GM21360 (cell line): ENCODE measurements around the gene ZNF276.

Source experiments
- ATAC-seq: cut with Tn5 transposase; IDR thresholded peaks from one replicate; pipeline ENCODE4 v1.9.1; 2021; ENCODE audit warnings: mild to moderate bottlenecking, moderate library complexity; ENCODE audit not compliant: unreplicated experiment

Gene ZNF276

DNA sequence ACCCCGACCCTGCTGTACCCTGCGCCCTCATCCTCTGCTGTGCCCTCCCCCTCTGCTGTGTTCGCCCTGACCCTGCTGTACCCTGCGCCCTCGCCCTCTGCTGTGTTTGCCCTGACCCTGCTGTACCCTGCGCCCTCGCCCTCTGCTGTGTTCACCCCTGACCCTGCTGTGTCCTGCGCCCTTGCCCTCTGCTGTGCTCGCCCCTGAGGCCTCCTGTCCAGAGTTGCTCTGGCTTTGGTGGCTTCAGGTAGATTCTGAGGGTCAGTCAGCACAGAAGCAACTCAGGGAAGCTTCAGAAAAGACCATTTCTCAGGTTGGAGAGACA is 11.5 kb downstream of the ZNF276 start:
- no peak for ATAC-seq

GRCh38 chr16:89733322-89733721 is 12.0 kb downstream of the ZNF276 start:
- no peak for ATAC-seq

DNA sequence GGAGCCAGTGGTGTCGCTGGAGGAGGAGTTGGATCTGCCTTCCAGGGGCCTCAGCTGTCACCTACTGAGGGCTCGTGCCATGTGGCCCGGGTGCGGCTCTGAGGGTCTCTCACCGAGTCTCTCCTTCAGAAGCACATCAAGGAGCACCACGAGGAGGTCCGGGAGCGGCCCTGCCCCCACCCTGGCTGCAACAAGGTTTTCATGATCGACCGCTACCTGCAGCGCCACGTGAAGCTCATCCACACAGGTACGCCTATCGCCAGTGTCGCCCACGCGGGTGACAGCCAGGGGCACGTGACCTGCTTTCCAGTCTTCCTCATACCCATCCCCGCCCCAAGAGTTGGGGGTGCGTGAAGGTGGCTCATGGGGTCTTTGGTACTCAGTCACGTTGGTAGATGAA is 12.5 kb downstream of the ZNF276 start:
- ATAC-seq = no peak

DNA sequence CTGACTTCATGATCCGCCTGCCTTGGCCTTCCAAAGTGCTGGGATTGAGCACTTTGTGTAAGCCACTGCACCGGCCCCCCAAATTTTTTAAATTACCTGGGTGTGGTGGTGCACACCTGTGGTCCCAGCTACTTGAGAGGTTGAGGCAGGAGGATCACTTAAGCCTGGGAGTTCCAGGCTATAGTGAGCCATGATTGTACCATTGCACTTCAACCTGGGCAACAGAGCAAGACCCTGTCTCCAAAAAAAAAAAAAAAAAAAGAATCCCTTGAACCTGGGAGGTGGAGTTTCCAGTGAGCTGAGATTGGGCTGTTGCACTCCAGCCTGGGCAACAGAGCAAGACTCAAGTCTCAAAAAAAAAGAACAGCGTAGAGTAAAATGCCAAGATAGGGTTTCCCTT is 15.2 kb downstream of the ZNF276 start:
- ATAC-seq = no peak

DNA sequence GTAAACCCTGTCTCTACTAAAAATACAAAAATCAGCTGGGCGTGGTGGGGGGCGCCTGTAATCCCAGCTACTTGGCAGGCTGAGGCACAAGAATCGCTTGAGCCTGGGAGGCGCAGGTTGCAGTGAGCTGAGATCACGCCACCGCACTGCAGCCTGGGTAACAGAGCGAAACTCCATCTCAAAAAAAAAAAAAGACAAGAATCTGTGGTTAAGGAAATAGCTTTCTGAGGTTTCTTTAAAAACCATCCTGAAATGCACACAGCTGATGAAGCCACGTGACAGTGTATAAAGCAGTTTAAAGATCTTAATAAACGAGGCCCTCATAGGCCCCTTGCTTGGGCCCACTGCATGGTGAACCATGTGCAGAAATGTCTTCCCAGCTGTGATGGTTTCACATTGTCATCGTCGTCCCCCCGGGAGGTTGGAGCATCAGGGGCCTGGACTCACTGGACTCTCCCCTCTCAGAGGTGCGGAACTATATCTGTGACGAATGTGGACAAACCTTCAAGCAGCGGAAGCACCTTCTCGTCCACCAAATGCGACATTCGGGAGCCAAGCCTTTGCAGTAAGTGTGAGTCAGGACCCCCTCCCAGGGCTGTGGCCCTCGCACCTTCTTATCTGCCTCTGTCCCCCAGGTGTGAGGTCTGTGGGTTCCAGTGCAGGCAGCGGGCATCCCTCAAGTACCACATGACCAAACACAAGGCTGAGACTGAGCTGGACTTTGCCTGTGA is 16.2 kb downstream of the ZNF276 start:
- ATAC-seq = no peak

DNA sequence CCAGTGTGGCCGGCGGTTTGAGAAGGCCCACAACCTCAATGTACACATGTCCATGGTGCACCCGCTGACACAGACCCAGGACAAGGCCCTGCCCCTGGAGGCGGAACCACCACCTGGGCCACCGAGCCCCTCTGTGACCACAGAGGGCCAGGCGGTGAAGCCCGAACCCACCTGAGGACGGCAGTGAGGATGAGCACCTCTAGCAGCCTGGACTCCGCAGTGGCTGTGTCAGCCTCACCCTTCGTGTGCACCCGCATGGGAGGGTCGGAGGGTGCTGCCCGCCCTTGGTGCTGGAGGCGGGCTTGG is 16.7 kb downstream of the ZNF276 start:
- ATAC-seq = no peak

DNA sequence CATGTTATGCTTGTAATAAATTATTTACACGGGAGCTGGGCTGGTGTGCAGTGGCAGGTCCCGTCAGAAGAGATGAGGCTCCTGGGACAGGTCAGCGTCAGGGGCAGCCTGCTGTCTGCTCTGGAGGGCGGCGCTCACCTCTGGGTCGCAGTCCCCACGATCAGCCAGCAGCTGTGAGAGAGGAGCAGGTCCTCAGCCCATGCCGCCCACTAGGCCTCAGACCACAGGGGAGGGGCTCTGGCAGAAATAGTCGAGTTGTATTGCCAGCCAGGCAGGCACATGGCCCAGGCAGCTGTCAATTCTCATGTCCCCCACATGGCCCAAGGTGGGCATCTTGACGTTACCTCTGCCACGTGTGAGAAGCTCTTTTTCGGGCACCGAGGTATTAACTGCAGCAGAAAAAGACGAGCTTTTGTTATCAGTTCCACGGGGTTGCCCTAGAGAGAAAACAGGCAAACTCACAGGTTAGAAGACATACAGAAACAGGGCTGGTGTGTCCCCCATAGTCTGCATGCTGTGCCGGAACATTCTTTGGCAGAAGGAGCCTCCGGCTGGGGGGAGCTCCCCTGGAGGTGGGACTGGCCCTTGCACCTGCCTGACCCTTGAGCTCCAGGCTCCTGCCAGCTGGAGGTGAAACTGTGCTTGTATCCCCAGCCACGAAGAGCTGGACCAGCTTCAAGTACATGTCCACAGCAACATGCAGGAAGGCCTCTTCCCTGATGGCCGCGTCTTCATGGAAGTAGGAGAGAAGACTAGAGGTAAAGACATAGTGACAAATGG is 17.4 kb downstream of the ZNF276 start:
- no peak for ATAC-seq

DNA sequence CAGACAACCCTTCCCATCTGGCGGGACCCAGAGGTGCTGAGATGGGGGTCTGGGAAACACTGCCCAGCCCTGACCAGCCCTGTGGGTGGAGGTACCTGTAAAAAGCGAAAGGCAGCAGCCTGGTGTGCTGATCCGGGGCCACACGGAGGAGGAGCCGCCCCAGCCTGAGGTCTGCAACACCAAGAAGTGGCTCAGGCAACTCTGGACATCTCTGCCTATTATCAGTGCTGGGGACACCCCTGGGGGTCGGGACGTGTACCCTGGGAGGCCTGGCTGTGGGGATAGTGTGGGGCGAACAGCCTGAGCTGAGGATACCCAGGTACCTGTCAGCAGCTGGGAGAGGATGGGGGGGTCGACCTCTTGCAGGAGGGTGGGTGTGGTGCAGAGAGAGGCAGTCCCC is 18.0 kb downstream of the ZNF276 start:
- no peak for ATAC-seq

DNA sequence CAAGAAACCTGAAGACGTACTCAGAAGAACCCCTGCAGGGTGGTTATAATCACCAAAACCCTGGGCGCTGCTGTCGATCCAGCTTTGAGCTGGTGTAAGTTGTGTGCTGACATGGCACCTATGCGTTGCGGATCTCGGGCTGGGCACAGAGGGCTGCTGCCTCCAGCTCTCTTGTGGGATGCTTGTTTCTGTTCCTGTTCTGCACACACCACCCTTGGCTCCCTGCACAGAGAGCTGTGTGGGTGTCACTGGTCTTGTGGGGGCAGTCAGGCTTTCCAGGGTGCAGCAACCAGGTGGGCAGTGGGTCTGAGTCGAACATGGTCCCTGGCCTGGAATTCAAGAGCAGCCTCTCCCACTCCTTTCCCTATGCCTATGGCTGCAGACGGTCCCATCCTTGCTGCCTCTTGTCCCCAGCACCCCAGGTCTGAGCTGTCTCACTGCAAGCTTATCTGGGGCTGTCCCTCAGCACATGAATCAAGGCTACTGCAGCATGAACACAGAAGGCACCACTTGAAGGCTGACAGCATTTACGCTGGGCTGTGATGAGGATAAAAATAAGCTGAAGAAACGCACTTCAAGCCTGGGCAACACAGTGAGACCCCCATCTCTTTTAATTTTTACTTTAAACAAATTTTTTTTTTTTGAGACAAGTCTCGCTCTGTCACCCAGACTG is 20.1 kb downstream of the ZNF276 start:
- no peak for ATAC-seq

- no peak for ATAC-seq
Measured at GRCh38 chr16:89742948-89743347, 21.6 kb downstream of the ZNF276 start.

DNA sequence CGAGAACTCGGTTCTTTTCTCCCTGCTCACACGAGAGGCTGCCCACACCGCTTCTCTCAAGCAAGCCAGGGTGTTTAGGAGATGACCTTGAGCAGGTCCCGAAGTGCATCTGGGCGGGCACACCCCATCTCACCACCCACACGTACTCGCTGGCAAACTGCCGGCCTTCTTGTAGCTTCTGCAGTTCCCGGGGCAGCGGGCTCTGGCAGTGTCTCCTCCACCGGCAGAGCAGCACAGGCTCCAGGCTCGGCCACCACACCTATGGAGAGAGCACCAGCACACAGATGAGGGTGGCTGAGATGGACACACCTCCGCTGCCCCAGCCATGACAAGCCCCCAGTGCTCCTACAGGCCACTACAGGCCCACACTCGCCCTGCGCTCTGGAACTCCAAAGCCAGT is 23.5 kb downstream of the ZNF276 start:
- no peak for ATAC-seq

GRCh38 chr16:89746043-89746442 is 24.7 kb downstream of the ZNF276 start:
- ATAC-seq = no peak

DNA sequence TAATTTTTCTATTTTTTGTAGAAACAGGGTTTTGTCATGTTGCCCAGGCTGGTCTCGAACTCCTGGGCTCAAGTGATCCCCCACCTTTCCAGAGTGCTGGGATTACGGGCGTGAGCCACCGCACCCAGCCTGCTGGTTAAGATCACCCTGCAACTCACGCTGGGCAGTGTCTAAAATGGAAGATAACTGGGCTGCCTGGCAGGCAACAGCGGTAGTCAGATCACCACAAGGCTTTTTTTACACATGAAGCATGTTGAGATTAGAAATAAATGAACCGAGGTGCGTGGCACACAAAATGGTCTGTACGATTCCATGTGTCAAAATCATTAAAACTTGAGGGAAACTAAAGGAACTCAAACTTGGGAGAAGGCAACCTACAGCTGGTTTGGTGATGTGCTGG is 26.7 kb downstream of the ZNF276 start:
- no peak for ATAC-seq

GRCh38 chr16:89748921-89749320 is 27.6 kb downstream of the ZNF276 start:
- ATAC-seq = no peak

GRCh38 chr16:89749637-89750036 is 28.3 kb downstream of the ZNF276 start:
- ATAC-seq = no peak

- no peak for ATAC-seq
Measured at GRCh38 chr16:89759746-89760340, 38.5 kb downstream of the ZNF276 start.

DNA sequence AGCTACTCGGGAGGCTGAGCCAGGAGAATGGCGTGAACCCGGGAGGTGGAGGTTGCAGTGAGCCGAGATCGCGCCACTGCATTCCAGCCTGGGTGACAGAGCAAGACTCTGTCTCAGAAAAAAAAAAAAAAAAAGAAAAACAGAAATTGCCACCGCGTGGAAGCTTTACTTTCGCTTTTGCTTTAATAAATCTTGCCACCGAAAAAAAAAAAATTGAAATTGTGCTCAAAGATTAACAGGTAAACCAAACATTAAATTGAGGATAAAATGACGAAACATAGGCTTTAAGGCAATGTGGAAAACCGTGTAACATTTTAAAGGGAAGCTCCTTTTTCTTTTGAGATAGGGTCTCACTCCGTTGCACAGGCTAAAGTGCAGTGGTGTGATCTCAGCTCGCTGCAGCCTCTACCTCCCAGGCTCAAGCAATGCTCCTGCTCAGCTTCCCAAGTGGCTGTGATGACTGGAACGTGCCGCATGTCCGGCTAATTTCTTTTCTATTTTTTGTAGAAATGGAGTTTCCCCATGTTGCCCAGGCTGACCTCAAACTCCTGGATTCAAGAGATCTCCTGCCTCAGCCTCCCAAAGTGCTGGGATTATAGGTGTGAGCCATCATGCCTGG is 40.1 kb downstream of the ZNF276 start:
- ATAC-seq = no peak

GRCh38 chr16:89764711-89765201 is 43.4 kb downstream of the ZNF276 start:
- ATAC-seq = peak; percentile 90

GRCh38 chr16:89765292-89765830 is 44.0 kb downstream of the ZNF276 start:
- ATAC-seq = no peak

DNA sequence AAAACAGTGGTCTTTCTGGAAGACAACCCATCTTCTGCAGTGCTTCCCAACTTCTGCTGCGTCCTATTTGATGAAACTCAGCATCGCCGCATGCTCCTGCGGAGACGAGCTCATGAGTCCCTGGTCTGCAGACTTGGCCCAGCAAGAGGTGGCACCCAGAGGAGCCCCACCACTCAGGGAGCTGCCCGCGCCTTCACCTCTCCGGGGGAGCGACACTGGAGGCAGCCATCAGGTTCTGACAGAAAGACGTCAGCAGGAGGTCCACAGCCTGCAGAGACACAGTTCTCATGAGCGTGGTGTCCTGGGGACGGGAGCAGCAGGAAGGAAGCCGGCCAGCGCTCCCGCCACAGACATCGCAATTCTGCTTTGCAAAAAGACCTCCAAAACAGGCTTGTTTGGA is 49.0 kb downstream of the ZNF276 start:
- no peak for ATAC-seq

DNA sequence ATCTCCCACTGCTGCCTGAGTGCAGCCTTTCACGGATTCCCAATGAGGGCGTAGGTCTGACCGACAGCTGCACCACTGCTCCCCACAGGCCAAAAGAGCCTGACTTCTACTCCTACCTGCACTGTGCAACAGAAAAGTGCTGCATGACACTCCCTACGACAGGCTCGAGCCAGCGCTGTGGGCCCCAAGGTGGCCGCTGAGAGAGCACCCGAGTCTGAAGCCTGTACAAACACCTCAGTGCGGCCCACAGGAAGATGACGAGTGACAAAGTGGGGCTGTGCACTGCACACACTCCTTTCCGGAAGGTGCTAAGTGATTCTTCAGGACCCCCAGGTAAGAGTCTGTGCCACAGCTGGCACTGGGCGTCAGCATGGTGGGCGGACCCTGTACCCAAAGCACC is 53.9 kb downstream of the ZNF276 start:
- no peak for ATAC-seq
